GM20431 (cell line): ENCODE data around the gene B3GNT7.

Experiments used
- in situ Hi-C: fragments of 300-500 bp; cut with MseI, MboI; formaldehyde crosslinking; loops from one replicate; pipeline ENCODE4 v1.15.0; 2020; ENCODE audit warnings: low sequenced_read_pairs; ENCODE audit not compliant: unreplicated experiment

B3GNT7 gene

DNA sequence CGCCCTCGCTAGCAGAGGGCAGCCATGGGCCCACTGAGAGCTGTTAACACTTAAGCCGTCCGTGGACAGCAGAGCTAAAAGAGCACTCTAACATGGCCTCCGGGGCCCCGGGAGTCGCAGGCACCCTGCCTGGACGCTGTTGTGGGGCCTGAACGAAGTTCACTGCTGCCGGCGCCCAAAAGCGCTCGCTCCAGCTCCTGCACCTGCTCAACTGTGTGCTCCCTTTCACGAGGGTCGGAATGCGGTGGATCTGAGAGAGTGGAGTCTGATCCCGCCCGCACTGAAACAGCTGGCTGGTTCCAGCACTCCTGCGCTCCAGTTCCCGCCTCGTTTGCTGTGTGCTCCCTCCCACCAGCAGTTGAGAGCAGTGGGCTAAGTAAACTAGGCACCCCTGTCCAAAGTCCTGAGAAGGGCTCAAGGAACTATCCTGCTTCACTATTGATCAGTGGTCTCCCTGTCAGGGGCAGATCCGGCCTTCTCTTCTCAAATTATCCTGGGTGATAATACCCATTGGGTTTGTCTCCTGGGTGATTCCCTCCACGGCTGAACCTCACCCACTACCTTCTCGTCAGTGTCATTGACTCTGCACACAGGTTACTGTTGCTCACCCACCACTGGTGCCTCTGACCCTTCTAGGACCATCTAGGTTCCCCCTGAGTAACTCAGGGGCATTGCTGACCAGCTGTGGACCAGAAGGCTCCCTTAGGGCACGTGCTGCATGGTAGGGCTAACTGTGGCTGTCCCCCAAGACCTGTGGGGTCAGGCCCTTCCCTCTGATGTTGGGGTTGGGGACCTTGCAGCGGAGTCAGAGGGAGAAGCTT is 23.5 kb downstream of the B3GNT7 start:
- in situ Hi-C loops = loop anchor here (25.0 kb wide), 1 partner anchor 182 kb away; no protein-coding TSS in a partner anchor

DNA sequence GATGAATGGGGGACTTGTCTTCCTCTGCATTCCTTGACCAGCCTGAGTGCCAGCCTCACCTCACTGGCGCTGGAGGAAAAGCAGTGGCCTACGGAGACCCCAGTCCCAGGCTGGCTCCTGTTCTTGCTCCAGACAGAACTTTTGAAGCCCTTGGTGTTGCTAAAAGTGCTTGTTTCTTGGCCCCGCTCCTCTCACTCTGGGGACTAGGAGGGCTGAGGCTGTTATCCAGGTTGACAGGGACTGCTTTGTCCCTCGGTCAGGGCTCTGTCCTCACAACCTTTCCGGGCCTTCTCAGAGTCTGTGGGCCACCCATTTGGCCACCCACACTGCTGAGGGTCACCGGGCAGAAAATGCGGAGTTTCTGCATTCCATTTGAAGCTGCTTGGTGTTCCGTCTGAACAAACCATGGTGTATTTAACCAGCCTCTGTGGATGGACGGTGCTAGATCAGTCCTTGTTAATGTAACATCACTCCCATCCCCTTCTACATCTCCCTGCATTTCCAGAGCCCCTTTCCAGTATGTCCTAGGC is 25.6 kb downstream of the B3GNT7 start:
- in situ Hi-C loops = loop anchor here (25.0 kb wide), 1 partner anchor 184 kb away; no protein-coding TSS in a partner anchor

DNA sequence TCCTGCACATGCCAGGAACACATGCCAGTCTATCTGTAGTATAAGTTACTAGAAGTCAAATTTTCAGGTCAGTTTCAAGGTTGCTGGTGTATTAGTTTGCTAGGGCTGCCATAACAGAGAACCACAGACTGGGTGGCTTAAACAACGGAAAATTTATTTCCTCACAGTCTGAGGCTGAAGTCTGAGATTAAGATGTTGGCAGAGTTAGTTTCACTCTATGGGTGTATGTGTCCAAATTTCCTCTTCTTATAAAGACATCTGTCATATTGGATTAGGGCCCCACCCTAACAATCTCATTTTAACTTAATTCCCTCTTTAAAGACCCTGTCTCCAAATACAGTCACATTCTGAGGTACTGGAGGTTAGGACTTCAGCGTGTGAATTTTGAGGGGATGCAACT is 26.5 kb downstream of the B3GNT7 start:
- in situ Hi-C loops = loop anchor here (25.0 kb wide), 1 partner anchor 185 kb away; no protein-coding TSS in a partner anchor

DNA sequence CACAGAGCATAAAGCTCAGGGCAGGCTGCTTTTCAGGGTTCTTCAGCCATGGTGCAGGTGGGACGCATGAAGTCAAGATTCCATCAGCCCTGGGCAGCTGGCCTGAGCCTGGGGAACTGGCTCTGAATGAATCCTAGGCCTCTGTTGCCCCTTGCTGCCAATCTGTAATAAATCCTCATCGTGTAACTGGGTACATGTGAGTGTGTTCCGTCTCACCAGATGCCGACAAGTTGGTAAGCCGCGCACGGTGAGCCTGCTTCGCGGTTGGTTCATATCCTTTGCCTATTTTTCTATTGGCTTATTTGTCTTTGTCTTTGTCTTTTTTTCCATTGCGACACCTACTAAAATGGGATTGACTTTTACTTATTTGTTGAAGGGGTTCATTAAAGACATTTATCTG is 27.7 kb downstream of the B3GNT7 start:
- in situ Hi-C loops = loop anchor here (25.0 kb wide), 1 partner anchor 186 kb away; no protein-coding TSS in a partner anchor

DNA sequence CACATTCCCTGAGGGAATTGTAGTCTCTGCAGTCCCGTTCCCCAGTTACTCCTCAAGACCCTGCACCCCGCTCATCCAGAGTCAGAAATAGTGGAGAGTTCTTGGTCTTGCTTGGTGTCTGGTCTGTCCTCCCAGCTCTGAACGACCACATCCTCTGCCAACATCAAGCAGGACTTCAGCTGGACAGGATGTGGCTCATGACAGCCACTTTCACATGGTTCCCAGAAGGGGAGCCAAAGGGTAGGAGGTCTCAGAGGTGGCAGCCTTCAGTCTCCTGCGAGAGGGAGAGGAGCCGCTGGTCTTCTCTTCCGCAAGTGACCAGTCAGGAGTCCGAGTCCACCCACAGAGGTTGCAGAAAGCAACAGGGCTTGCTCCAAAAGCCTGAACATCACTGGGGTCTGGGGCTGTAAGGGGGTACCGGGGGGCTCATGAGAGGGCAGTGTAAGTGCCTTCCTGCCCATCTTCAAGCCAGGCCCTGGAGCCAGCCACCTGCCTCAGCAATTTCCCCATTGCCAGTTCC is 29.8 kb downstream of the B3GNT7 start:
- in situ Hi-C loops = loop anchor here (25.0 kb wide), 2 partner anchors 313 to 563 kb away; partner anchors contain the start of gene ITM2C

DNA sequence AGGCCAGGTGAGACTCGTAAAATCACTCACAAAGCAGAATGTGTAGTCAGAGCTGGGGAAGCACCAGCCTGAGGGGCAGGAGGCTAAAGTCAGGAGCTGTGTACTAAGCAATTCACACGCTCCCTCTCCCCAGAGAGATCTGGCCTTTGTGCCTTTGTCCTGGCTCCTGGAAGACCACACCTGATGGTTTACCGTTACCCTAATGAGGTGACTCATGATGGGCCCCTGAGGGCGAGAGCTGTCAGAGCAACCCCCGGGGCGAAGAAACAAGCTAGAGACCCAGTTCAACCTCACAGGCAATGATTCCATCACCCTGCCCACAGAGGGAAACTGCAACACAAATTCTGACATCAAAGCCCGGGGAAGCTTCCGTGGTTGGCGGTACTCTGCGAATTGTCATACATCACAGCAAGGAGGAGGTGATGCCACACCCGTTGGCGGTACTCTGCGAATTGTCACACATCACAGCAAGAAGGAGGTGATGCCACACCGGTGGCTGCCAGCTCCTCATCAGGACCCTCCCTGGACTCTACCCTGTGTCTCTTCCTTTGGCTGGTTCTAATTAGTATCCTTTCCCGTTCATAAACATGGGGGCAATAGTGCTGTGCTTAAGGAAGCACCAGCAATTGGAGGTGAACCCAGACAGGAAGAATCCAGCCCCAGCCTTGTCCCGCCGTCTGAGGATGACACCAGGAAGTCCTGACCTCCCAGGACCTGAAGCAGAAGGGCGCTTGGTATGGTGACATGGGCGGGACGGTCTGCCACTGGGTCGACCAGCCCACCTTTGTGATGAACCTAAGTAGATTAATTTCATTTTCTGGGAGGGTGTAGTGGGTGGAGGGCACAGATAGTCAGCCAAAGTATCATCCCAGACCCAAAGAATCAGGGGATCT is 30.5 kb downstream of the B3GNT7 start:
- in situ Hi-C loops = loop anchor here (25.0 kb wide), 2 partner anchors 314 to 564 kb away; partner anchors contain the start of gene ITM2C

DNA sequence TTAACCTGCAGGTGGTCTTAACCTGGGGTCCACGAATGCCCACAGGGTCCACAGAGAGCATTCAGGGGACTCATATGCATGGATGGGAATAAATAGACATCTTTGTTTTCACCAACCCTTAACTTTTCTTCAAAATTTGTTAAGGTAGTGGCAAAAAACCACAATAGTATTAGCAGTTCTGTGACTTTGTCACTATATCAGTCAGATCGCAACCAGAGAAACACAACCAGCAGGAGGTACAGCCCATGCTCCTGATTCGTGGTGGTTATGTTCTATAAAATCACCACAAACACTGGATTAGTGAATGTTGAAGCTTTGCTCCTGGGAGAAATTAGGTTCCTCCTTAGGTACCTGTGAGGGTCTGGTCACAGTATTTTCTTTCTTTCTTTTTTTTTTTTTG is 31.6 kb downstream of the B3GNT7 start:
- in situ Hi-C loops = loop anchor here (25.0 kb wide), 2 partner anchors 315 to 565 kb away; partner anchors contain the start of gene ITM2C

DNA sequence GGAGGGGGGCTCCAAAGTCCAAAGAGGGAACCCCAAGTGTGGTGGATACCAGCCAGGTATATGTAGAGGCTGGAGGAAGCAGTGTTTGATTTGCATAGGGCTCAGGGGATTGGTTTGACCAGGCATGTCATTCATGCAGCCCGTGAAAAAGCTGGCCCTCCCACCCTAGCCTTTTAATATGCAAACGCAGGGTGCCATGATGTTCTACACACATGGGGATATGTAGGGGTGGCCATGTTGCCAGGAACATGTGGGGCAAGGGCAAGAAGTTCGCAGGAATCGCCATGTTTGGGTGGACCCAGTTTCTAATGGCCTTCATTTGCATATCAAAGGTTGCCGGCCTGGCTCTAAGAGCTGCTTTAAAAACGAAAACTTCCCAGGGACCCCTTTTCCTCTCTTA is 33.6 kb downstream of the B3GNT7 start:
- in situ Hi-C loops = loop anchor here (25.0 kb wide), 2 partner anchors 317 to 567 kb away; partner anchors contain the start of gene ITM2C

DNA sequence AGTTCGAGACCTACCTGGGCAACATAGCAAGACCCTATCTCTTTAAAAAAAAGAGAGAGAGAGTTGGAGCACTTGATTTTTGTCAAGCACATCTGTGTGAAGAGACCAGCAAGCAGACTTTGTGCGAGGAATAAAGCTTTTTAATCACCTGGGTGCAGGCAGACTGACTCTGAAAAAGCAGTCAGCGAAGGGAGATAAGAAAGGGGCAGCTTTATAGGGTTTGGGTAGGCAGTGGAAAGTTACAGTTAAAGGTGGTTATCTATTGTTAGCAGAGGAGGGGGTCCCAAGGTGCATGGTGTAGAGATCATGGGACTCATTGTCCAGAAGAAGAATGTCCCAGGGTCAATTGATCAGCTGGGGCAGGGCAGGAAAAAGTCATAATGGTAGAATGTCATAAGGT is 34.4 kb downstream of the B3GNT7 start:
- in situ Hi-C loops = loop anchor here (25.0 kb wide), 2 partner anchors 318 to 568 kb away; partner anchors contain the start of gene ITM2C

DNA sequence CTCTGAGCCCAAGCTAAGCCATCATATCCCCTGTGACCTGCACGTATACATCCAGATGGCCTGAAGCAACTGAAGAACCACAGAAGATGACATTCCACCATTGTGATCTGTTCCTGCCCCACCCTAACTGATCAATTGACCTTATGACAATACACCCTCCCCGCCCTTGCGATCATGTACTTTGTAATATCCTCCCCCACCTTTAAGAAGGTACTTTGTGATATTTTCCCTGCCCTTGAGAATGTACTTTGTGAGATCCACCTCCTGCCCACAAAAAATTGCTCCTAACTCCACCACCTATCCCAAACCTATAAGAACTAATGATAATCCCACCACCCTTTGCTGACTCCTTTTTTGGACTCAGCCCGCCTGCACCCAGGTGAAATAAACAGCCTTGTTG is 34.9 kb downstream of the B3GNT7 start:
- in situ Hi-C loops = loop anchor here (25.0 kb wide), 2 partner anchors 318 to 568 kb away; partner anchors contain the start of gene ITM2C

DNA sequence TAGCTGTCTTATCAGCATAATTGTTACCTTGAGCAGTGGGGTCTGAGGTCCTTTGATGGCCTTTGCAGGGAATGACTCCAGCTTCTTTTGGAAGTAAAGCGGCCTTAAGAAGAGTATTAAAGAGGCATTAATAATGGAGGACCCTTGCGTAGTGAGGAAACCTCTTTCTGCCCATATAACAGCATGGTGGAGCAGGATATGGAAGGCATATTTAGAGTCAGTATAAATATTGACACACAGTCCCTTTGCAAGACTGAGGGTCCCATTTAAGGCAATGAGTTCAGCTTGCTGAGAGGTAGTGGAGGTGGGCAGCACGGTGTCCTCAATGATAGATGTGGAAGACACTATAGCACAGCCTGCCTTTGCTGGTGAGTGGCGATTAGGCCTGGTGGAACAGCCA is 36.1 kb downstream of the B3GNT7 start:
- in situ Hi-C loops = loop anchor here (25.0 kb wide), 2 partner anchors 319 to 569 kb away; partner anchors contain the start of gene ITM2C

DNA sequence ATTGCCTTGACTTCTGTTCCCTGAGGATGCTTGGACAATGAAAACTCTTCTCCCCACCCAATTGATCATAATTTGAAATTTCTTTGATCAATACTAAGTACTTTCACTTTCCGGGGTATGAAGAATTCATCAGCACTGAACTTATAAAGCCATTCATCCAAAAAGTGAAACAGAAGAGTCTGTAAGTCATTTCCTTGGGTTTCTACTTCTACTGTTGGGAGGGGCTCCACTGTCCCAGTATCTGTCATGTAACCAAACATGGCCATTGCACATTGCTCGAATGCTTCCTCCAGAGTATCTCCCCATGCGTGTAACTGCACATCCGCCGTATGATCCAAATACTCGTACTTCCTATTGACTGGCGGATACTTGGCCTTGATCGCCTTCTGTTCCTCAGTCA is 38.5 kb downstream of the B3GNT7 start:
- in situ Hi-C loops = loop anchor here (25.0 kb wide), 2 partner anchors 322 to 572 kb away; partner anchors contain the start of gene ITM2C

DNA sequence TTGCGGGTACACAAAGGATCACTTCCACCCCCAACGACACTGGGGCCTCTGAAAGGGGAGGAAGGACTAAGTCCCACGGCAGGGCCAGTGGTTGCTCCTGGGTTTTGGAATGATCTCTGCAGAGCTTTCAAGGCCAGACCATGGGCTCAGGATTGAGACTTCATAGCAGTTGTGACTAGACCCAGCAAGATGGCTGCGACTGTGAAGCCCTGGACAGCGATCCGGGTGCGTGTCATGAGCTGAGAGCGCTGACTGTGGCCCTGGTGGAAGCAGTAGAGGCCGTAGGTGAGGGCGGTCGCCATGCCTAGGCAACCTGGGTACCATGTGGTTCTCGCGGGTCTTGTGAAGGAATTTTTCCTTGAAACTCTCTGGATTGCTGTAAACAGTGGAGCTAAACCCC is 41.4 kb downstream of the B3GNT7 start:
- in situ Hi-C loops = loop anchor here (25.0 kb wide), 2 partner anchors 325 to 575 kb away; partner anchors contain the start of gene ITM2C

DNA sequence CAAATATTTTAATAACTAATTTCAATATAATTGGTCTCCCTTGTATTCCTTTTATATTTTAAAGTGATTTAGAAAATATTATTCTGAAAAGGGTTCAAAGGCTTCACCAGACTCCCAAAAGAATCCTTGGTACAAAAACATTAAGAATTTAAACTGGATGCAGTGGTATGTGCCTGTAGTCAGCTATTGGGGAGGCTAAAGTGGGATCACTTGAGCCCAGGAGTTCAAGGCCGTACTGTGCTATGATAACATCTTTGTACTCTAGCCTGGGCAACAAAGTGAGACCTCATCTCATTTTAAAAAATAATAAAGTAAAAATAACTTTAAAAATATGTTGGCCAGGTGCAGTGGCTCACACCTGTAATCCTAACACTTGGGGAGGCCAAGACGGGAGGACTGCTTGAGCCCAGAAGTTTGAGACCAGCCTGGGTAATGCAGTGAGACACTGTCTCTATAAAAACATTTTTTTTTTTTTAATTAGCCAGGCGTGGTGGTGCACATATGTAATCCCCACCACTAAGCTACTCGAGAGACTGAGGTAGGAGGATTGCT is 54.1 kb downstream of the B3GNT7 start:
- in situ Hi-C loops = loop anchor here (25.0 kb wide), 2 partner anchors 337 to 587 kb away; partner anchors contain the start of gene ITM2C

DNA sequence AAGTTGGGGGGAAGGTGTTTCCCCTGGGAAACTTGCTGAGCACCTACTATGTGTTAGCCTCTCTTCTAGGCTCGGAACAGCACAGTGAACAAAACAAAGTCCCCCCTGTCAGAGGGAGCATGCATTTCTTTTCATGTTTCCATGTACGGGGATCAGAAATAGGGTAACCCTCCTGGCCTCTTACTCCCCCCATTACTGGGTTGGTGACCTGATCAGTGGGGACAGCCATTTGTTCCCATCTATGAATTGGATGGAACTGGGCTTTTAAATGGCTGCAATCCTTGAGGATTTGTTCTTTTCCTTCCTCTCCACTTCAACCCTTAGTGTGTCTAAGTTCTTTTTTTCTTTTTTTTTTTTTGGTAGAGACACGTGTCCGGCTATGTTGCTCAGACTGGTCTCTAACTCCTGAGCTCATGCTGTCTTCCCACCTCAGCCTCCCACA is 55.1 kb downstream of the B3GNT7 start:
- in situ Hi-C loops = no loop called here
